Kidney (tissue), 14 donors: ENCODE results near the gene DEFB128. TPM values are rescaled to one million over a fixed set of nuclear protein-coding genes. Genes with fewer than 3 reads are reported as not detected.

Experiments
- DNase-seq, 5 donors: peaks; one replicate each; pipeline ENCODE4 v3.0.0-alpha.2; 2013 to 2020
- FAIRE-seq: peaks from 2 replicates; lab custom pipeline; 2012; peaks lifted over from hg19 to GRCh38; lab: Jason Lieb, UNC
- H3K27ac ChIP-seq, 2 donors: one replicate each; pipeline ENCODE4 v1.7.0; 2013; ENCODE audit warnings: low read depth in 2 of 2, low read length in 2 of 2, inconsistent platforms in 1 of 2
- H3K27me3 ChIP-seq: one replicate; pipeline ENCODE4 v1.7.1; 2013; ENCODE audit warnings: low read length, inconsistent platforms; ENCODE audit not compliant: control insufficient read depth, insufficient read depth
- H3K36me3 ChIP-seq, 3 donors: one replicate each; pipeline versions ENCODE4 v1.7.0 to v1.7.1; 2013; ENCODE audit warnings: low read length in 3 of 3, control low read depth in 1 of 3, inconsistent platforms in 1 of 3; ENCODE audit not compliant: insufficient read depth in 3 of 3, control insufficient read depth in 2 of 3
- H3K4me1 ChIP-seq, 3 donors: one replicate each; pipeline versions ENCODE4 v1.7.0 to v1.7.1; 2013; ENCODE audit warnings: low read length in 3 of 3, inconsistent platforms in 1 of 3, low read depth in 1 of 3; ENCODE audit not compliant: control insufficient read depth in 2 of 3, insufficient read depth in 2 of 3
- H3K4me3 ChIP-seq, 3 donors: one replicate each; pipeline versions ENCODE4 v1.7.0 to v1.8.1; 2013; ENCODE audit warnings: low read length in 3 of 3, control low read depth in 1 of 3, inconsistent platforms in 1 of 3
- H3K9ac ChIP-seq, 3 donors: one replicate each; pipeline versions ENCODE4 v1.7.0 to v1.7.1; 2013; ENCODE audit warnings: low read length in 3 of 3, control low read depth in 1 of 3, inconsistent platforms in 1 of 3
- H3K9me3 ChIP-seq, 3 donors: one replicate each; pipeline versions ENCODE4 v1.7.0 to v1.7.1; 2013; ENCODE audit warnings: low read length in 3 of 3, control low read depth in 1 of 3, inconsistent platforms in 1 of 3; ENCODE audit not compliant: control insufficient read depth in 2 of 3, insufficient read depth in 1 of 3
- intact Hi-C: fragments of 100-400 bp; cut with DNase I; formaldehyde crosslinking; loops from one replicate; pipeline ENCODE4 v1.11.1; 2022
- polyA plus RNA-seq: library from polyadenylated mRNA; stranded (reverse); fragments of 350-450 nt; fragmentation: Illumina TruSeq; extraction: RNeasy Lipid Tissue Mini Kit (QIAGEN cat#74804); gene quantifications from one replicate; pipeline ENCODE4 v1.2.3, GENCODE V29; 2014; ENCODE audit warnings: low read depth, low replicate concordance; ENCODE audit not compliant: insufficient read depth
- total RNA-seq: library from RNA; stranded (reverse); fragmentation: NEBNext Ultra II Directional; extraction: Animal tissue kit (Norgen Biotek cat#: 25700); gene quantifications from one replicate; pipeline ENCODE4 v1.2.1, GENCODE V29; 2021
- TF ChIP-seq, protein P1 (sequence below): IDR thresholded peaks from 3 replicates; pipeline ENCODE4 v1.5.1; 2012; ENCODE audit warnings: mild to moderate bottlenecking, moderate library complexity, borderline replicate concordance; ENCODE audit not compliant: insufficient read depth; ENCODE audit errors: extremely low read depth
- donor health status: control.
- donor health status: control.
- donor health status: control.
- donor health status: control.
- donor health status: control.
- donor health status: DM: yes; HTN: yes; CAD: no.
- donor health status: Normal renal cell carcinoma (clear cell type).

The DEFB128 gene
- total and polyA plus RNA-seq, 2 donors from 2014 or later, result not detected

GRCh38 chr20:157154-157553 is 32.4 kb downstream of the DEFB128 start, which contains the start of gene DEFB127:
Gene DEFB127, plus strand, starts transcription at chr20:157454. Its CDS starts 91 bp downstream, at chr20:157545.
- TF ChIP-seq, protein P1, sequence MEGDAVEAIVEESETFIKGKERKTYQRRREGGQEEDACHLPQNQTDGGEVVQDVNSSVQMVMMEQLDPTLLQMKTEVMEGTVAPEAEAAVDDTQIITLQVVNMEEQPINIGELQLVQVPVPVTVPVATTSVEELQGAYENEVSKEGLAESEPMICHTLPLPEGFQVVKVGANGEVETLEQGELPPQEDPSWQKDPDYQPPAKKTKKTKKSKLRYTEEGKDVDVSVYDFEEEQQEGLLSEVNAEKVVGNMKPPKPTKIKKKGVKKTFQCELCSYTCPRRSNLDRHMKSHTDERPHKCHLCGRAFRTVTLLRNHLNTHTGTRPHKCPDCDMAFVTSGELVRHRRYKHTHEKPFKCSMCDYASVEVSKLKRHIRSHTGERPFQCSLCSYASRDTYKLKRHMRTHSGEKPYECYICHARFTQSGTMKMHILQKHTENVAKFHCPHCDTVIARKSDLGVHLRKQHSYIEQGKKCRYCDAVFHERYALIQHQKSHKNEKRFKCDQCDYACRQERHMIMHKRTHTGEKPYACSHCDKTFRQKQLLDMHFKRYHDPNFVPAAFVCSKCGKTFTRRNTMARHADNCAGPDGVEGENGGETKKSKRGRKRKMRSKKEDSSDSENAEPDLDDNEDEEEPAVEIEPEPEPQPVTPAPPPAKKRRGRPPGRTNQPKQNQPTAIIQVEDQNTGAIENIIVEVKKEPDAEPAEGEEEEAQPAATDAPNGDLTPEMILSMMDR, result no peak
- FAIRE-seq (no peak), DNase-seq (peak in 2 of 5 donors; percentile 22 to 27)
- H3K9ac ChIP-seq, result no peak within 1 kb of the TSS
- peaks cover 0 to 2% (median 0%) of the 10 kb centered on the region in 3 donors for H3K4me1 ChIP-seq
- no peaks in the 10 kb centered on the region for H3K36me3 ChIP-seq
- no peaks in the 10 kb centered on the region for H3K9me3 ChIP-seq
- no peak within 1 kb of the TSS for H3K4me3 ChIP-seq
- H3K27ac ChIP-seq, result no peak within 1 kb of the TSS
- intact Hi-C loops, result no loop called here
- no peaks in the 10 kb centered on the region for H3K27me3 ChIP-seq

- Histone ChIP-seq H3K4me3 (no peak overlapping the region), H3K36me3 (no peaks in the 10 kb centered on the region), H3K27me3 (no peaks in the 10 kb centered on the region), H3K9me3 (no peaks in the 10 kb centered on the region), H3K4me1 (no peaks in the 10 kb centered on the region), H3K27ac (no peak overlapping the region), H3K9ac (no peak overlapping the region)
- TF ChIP-seq, protein P1, result no peak
- intact Hi-C loops, result no loop called here
- FAIRE-seq (no peak), DNase-seq (no peak)
Observed at GRCh38 chr20:152131-152530, 37.4 kb downstream of the DEFB128 start.

GRCh38 chr20:145877-146276 is 43.6 kb downstream of the DEFB128 start:
- H3K36me3 ChIP-seq, result no peaks in the 10 kb centered on the region
- no peak for FAIRE-seq
- TF ChIP-seq, protein P1, result no peak
- no peak overlapping the region for H3K9ac ChIP-seq
- no peak for DNase-seq
- intact Hi-C loops, result no loop called here
- H3K27me3 ChIP-seq, result no peaks in the 10 kb centered on the region
- H3K4me3 ChIP-seq, result no peak overlapping the region
- no peaks in the 10 kb centered on the region for H3K4me1 ChIP-seq
- H3K27ac ChIP-seq, result no peak overlapping the region
- H3K9me3 ChIP-seq, result no peaks in the 10 kb centered on the region

DNA sequence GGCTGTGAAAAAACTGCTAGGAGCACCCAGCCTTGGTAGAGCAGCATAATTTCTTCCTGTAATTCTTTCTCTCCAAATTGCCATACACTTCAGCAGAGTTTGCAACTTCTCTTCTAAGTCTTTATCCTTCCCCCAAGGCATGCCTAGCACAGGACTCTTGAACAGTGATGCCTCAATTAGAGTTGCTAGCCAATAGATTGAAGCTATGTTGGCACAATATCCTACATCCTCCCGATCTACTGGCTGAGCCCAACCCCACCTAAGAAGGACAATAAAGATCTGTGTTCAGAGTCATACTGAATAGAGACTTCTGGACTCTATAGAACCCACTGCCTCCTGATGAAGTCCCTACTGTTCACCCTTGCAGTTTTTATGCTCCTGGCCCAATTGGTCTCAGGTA is 47.2 kb downstream of the DEFB128 start, which contains the start of gene DEFB126:
Gene DEFB126 (plus strand): TSS at position 301 of the 400 bp plus-strand sequence. CDS start 39 bp downstream, at position 340.
- H3K4me3 ChIP-seq, result no peak within 1 kb of the TSS
- no peak within 1 kb of the TSS for H3K9ac ChIP-seq
- FAIRE-seq (no peak), DNase-seq (no peak)
- intact Hi-C loops, result no loop called here
- no peaks in the 10 kb centered on the region for H3K9me3 ChIP-seq
- H3K27ac ChIP-seq, result no peak within 1 kb of the TSS
- no peaks in the 10 kb centered on the region for H3K4me1 ChIP-seq
- H3K36me3 ChIP-seq, result no peaks in the 10 kb centered on the region
- TF ChIP-seq, protein P1, result no peak
- H3K27me3 ChIP-seq, result no peaks in the 10 kb centered on the region
